ENCODE data around the gene UGT1A1.

Gene UGT1A1

DNA sequence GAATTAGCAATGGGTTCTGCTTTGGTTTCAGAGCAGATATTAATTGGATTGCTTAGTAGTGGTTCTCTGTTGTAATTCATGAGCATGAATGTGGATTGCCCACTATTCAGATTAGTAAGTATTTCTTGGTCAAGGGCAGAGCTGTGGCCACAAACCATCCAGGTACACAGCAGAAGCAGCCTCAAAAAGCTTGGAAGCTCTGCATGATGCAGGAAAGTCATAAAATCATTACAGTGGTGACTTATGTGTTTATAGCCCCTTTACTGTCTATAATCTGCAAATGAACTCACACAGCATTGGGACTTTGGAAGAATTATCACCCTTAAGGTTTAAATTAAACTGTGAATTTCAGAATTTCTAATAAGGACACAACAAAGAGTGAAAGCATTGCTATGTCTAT, 1.9 kb upstream of the UGT1A1 start:
- no peak for DNase-seq (ENCODE audit: low read depth)

DNA sequence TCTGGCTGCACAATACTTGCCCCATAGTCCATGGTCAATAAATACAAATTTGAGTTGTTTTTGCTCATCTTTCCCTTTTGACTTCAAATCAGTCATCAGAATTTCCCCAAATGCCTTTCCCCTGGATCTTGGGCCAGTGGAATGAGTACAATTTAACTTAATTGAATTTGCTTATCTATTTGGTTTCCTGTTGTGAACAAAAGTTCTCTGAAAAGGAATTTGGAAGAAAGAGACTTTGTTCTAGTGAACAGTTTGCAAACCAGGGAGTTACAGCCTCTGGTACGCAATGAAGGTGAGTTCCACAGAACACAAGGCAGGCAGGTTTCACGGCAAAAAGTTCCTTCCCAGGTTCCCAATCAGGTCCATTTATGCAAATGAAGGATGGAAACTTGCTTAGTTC, 1.2 kb upstream of the UGT1A1 start:
- DNase-seq (ENCODE audit: low read depth), result no peak

DNA sequence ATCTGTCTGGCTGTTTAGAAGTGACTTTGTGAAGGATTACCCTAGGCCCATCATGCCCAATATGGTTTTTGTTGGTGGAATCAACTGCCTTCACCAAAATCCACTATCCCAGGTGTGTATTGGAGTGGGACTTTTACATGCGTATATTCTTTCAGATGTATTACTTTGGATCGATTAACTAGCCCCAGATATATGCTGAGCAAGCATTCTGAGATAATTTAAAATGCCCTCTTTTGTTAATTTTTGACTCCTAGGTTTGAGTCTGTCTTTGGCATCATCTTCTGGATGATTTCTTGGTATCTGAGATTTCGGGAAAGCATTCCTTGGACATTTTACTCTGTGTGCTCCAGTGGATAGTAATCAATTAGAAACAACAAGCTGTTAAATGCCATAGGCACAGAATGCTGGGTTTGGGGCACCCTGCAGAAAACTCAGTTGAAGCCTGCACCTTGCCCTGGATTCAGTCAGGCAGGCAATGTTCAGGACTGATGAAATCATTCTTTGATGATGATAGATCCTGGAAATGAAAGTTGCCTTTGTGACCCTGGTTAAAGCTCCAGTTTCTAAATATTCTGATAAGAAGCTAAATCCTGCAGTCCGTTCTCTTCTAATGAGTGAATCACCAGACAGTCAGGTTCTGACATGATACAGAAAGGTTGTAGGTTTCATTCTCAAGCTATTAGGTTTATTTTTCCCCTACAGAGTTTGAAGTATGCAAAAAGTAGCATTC, 1.1 kb downstream of the UGT1A1 start:
- no peak for DNase-seq (ENCODE audit: low read depth)

DNA sequence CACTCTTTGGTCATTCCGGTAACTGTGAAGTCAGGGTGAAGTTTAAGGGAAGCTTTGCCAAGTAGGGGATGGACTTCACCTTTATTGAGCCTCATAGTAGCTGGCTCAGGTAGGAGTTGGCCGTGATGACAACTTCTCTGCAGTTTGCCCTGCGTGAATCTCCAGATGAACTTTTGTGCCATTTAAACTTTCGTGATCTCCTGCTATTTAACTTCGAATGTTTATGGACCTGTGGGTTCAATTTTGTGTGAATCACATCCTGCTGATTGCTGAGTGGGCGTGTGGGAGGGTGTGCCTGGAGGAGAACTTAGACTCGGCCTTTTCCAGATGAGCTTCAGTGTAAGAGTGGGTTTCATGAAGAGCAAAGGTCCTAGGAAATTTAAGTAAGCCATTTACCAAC, 4.2 kb downstream of the UGT1A1 start:
- no peak for DNase-seq (ENCODE audit: low read depth)

DNA sequence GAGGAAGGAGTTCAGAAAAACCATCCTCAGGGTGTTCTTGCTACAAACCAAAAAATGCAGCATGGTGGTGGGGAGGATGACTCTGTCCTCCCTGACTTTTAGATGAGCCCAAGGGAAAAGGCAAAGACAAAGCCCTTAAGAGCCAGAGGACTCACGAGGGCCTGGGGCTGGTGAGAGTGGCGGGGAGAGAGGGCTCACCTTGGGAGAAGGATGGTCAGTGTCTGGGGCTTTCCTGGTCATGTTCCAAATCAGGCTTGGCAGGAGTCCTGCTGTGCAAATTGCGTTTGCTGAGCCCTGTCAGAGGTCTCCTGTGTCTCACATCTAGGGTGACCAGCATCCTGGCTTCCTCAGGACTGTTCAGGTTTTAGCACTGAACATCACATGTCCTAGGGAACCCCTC, 4.7 kb downstream of the UGT1A1 start:
- DNase-seq (ENCODE audit: low read depth), result no peak

DNA sequence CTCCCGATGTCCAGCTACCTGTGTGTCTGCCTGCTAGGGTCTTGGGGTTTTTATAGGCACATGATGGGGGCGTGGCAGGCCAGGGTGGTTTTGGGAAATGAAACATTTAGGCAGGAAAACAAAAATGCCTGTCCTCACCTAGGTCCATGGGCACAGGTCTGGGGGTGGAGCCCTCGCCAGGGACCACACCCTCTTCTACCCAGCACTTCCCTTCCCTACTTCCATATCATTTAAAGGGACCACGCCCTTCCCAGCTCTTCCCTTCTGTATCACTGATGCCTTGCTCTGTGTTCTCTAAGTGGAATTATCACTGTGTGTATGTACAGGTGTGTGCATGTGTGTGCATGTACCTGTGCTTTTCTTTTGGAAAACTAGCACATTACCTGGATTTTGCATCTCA, 6.3 kb downstream of the UGT1A1 start:
- no peak for DNase-seq (ENCODE audit: low read depth)

DNA sequence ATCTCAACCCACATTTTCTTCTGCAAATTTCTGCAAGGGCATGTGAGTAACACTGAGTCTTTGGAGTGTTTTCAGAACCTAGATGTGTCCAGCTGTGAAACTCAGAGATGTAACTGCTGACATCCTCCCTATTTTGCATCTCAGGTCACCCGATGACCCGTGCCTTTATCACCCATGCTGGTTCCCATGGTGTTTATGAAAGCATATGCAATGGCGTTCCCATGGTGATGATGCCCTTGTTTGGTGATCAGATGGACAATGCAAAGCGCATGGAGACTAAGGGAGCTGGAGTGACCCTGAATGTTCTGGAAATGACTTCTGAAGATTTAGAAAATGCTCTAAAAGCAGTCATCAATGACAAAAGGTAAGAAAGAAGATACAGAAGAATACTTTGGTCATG, 8.0 kb downstream of the UGT1A1 start:
- no peak for DNase-seq (ENCODE audit: low read depth)

DNA sequence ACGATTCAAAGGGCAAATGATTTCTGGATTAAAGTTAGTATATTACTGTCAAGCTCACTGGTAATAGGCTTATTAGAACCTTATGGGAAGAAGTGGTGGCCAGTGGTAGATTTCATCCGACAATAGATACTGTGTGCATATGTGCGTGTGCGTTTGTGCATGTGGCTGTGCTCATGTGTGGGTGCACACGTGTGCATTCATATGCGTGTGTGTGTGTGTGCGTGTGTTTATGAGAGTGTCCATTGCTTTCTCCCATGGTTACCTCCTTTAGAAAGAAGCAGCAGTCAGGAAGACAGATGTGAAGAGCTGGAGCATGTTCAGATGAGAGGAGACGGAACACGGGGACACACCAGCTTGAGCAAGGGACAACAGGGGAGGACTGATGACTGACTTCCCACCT, 9.2 kb downstream of the UGT1A1 start:
- DNase-seq (ENCODE audit: low read depth), result no peak

DNA sequence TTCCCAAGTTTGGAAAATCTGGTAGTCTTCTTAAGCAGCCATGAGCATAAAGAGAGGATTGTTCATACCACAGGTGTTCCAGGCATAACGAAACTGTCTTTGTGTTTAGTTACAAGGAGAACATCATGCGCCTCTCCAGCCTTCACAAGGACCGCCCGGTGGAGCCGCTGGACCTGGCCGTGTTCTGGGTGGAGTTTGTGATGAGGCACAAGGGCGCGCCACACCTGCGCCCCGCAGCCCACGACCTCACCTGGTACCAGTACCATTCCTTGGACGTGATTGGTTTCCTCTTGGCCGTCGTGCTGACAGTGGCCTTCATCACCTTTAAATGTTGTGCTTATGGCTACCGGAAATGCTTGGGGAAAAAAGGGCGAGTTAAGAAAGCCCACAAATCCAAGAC, 12.1 kb downstream of the UGT1A1 start:
- DNase-seq (ENCODE audit: low read depth), result no peak

DNA sequence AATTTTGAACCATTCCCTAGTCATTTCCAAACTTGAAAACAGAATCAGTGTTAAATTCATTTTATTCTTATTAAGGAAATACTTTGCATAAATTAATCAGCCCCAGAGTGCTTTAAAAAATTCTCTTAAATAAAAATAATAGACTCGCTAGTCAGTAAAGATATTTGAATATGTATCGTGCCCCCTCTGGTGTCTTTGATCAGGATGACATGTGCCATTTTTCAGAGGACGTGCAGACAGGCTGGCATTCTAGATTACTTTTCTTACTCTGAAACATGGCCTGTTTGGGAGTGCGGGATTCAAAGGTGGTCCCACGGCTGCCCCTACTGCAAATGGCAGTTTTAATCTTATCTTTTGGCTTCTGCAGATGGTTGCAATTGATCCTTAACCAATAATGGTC, 12.5 kb downstream of the UGT1A1 start:
- no peak for DNase-seq (ENCODE audit: low read depth)

DNA sequence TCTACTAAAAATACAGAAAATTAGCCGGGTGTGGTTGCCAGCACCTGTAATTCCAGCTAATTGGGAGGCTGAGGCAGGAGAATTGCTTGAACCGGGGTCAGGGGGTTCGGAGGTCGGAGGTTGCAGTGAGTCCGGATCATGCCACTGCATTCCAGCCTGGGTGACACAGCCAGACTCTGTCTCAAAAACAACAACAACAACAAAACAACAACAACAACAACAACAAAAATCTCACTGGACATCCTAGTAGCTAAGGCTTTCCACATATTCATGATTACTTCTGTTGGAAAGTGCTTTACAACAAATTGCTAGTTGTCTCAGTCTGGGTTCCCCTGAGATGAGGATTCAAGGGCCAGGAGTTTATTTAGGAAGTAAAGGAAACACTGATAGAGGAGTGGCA, 13.8 kb downstream of the UGT1A1 start:
- DNase-seq (ENCODE audit: low read depth), result no peak

DNA sequence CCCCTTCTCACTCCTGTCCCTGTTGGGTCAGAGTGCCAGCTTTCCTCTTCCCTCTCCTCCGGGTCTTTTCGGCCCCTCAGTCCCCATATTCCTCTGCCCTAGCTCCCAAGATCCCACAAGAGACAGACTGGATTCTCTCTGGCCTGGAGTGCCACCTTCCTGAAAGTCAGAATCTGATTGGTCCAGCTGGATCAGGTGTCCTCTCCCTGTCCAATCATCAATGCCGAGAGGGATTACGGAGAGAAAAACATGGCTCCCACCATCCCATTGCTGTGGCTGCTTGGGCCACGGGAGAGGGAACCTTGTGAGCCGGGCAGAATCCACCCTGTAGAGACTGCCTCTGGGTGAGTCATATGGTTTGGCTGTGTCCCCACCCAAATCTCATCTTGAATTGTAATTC, 15.3 kb downstream of the UGT1A1 start:
- DNase-seq (ENCODE audit: low read depth), result no peak

DNA sequence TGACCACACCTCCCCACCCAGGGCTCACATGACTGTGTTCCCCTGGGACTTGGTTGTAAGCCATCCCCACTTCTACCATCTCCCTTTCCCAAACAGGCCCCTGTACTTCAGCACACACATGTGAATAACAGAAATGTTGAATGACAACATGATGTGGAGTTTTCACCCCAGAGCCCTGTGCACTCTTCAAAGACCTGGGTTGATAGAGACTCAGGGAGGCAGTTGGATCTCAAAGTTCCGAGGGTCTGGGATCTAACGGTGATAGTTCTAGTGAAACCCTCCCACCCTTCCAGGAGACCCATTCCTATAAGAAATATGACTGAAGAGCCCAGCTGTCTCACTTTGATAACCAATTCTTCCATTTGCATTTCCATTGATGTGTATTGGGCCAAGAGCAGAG, 18.0 kb downstream of the UGT1A1 start, which contains the start of gene MROH2A:
Gene MROH2A, plus strand, starts transcription at position 301 of the 400 bp plus-strand sequence. CDS start 1,029 bp downstream, outside the sequence.
- no peak for DNase-seq (ENCODE audit: low read depth)

DNA sequence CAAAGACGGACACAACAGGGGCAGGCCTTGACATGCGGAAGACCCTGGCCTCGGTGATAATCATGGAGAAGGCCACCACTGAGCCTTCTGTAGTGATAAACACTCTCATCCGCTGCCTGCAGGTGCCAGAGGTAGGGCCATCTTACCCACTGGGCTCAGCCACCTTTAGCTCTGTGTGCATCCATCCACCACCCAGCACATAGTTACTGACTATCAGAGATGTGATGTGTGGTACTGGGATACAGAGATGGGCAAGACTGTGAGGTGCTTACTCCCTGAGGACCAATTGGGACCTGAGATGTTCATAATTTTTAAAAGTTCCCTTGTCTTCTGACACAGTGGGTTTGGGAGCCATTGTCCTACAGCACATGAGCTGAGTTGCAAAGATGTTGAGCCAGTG, 19.7 kb downstream of the UGT1A1 start:
- DNase-seq (ENCODE audit: low read depth), result no peak

DNA sequence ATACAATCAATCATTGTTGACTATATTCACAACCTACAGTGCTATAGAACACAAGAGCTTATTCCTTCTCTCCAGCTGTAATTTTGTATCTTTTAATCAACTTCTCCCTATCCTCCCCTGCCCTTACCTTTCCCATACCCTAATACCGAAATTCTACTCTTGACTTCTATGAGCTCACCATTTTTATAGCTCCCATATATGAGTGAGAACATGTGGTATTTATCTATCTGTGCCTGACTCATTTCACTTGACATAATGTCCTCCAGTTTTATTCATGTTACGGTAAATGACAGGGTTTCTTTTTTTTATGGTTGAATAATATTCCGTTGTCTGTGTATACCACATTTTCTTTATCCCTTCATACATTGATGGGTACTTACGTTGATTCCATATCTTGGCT, 20.7 kb downstream of the UGT1A1 start:
- DNase-seq (ENCODE audit: low read depth), result no peak

DNA sequence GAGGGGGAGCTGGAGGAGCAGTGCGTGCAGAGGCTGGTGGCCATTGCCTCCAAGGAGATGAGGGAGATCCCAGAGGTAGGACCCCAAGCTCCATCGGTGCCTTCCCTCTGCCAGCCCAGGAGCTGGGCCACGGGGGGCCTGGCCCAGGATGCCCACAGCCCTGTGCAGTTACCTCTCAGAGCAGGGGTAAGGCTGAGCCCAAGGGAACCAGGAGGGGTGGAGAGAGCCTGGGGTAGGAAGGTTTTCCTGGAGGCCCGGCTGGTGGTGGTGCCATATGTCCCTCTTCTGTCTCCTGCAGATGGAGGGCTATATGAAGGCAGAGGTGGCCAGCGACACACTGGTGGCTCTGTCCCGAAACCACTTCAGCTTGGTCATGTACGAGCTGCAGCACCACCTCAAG, 29.5 kb downstream of the UGT1A1 start:
- DNase-seq (ENCODE audit: low read depth), result no peak

DNA sequence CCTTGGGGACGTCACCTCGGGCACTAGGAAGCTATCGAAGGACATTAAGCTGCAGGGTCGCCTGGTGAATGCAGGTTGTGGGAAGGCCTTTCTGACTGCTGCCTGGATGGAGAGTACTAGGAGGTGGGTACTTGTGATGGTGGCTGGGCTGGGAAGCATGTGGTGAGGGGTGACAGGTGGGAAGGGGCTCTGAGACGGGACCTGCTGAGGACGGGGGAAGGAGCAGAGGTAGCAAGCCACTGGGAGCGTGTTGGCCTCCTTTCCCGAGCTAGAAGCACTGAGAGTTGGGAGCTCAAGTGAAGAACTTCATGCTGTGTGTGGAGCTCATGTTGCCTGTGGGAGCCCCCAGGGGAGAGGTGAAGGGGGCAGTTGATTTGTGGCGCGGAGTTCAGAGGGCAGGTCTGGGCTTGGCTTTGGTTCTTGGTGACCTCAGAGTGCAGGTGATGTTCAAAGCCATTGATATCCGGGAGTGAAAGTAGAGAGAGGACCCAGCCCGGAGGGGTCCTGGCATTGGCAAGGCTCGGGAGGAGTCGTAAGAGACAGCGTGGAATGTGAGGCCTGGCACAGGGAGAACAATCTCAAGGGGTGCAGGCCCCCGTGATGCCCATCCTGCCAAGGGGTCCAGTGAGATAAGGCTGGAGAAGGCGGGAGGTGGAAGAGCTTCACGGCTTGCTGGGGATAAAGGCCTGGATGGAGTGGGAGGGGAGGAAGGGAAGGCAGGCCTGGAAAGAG, 31.2 kb downstream of the UGT1A1 start:
- no peak for DNase-seq (ENCODE audit: low read depth)

DNA sequence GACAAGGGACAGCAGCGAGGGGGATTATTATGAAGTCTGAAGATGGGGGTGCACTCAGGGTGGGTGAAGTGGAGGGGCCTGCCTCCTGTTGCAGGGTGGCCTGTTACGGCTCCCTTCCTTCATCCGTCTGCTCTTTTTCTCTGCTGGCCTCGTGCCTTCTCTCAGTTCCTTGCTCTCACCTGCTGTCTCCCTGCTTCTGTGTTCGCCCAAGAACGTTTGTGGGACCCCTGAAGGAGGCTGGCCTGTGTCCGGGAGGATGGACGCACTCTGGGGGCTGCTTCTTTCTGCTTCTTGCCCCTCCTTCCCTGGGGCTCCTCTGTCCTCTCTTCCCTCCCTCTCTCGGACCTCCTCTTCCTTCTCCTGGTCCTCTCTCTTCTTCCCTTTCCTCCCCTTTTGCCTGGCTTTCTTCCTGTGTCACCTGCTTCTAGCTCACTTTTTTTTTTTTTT, 31.8 kb downstream of the UGT1A1 start:
- no peak for DNase-seq (ENCODE audit: low read depth)

DNA sequence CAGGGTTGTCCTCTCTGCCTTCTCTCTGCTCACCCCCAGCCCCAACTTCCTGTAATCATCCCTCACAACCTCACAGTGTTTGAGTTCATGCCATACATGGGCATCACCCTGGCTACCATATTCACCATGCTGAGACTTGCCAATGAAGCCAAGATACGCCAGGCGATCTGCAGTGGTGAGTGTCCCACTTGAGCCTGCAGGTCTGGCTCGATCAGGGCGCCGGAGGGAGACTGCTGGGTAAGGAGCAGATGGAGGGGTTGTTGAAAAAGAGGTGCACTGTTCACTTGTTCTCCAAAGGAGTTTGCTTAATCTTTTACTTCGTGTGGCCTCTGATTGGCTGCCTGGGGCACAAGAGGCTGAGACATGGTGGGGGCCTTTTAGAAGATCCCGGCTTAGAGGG, 32.6 kb downstream of the UGT1A1 start:
- no peak for DNase-seq (ENCODE audit: low read depth)

DNA sequence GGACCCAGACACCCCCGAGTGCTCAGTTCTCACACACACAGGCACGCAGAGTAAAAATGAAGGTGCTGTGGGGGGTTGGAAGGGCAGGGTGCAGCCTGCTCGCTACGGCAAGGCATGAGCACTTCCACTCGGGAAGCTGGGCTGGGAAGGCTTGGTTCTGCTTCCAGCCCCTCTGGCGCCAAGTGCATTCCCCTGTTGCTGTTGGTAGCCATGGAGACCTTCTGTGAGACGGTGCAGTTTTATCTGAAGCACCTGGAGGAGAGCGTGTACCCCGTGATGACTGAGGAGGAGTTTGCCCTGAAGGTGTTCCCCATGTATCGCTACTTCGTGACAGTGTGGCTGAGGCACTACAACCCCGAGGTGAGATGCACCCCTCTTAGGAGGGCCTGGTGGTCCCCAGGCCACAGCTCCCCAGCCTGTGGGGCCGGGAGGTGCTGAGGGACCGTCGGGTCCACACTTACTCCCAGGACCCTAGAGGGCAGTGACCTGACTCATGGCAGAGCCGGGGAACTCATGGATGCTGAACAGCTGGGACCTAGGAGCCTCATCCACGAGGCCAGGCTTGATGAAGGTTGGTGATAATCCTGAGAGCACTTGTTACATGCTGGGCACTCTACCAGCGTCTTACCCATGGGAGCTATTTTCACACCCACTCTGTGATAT, 33.5 kb downstream of the UGT1A1 start:
- DNase-seq (ENCODE audit: low read depth), result no peak

DNA sequence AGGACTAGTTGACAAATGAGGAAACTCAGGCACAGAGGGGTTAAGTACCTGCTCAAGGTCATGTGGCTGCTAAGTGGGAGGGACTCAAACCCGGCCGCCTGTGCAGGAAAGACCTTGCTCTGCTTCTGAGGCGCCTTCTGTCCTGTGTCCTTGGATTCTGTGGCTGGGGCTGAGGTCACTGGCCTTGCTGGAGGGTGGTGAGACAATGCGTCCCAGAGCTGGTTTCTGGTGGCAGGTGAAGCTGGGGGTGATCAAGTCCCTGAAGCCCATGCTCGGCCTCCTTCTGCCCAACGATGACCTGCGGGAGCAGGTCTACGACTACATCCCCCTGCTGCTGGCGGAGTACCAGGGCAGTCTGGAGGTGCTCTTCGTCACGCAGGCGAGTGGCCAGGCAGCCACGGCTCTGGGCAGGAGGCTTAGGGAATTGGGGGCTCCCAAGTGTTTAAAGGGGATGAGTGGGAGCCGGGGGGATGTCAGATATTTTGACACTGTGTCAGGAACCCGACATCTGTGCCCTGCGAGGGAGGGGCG, 34.1 kb downstream of the UGT1A1 start:
- DNase-seq (ENCODE audit: low read depth), result no peak

DNA sequence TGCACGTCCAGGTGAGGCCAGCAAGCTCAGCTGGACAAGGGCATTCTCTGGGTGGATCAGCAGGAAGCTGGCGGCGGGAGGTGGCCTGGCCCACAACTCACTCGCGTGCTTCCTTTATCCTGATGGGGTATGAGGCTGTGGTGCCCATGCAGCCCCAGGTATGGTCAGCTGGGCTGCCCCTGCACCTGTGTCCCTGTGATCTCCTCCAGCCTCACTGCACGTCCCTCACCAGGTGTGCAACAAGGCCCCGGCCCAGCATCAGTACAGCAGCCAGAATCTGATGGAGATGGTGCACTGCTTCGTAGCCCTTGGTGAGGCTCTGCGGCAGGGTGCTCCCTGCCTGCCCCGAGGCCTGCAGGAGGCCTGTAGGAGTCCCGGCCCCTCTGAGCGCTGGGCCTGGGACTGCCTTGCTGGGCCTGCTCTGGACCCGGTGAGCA, 35.7 kb downstream of the UGT1A1 start:
- DNase-seq (ENCODE audit: low read depth), result no peak

DNA sequence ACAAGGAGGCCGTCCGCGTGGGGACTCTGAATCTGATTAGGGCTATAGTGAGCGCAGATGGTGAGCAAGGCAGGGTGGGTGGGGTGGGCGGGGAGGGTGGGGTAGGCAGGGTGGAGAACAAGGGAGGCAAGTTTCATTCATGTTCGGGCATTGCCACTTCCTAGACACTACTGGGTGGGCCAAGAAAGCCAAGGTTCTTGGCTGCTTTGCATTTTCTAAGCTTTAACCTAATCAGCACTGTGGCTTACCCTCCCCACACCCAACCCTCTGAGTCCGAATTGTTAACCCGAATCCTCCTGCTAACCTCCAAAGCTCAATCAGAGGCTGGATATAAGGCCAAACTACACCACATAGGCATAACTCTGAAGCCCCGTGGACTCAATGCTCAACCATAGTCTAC, 36.2 kb downstream of the UGT1A1 start:
- no peak for DNase-seq (ENCODE audit: low read depth)
